HepG2 (cell line): ENCODE measurements around the gene COX18. TPM values are rescaled to one million over a fixed set of nuclear protein-coding genes. Genes with fewer than 3 reads are reported as not detected.
A peak's percentile ranks its signal among the peaks of the same experiment; 100 is the strongest.

ENCODE experiments used
- HNRNPK ChIP-seq: fragments of 200-400 bp; formaldehyde crosslinking; IDR thresholded peaks from 2 replicates; pipeline ENCODE4 v1.6.1; 2018; ENCODE audit warnings: low read length, low read depth, moderate library complexity, mild to moderate bottlenecking; ENCODE audit not compliant: poor library complexity, severe bottlenecking
- NFE2 ChIP-seq: sonication (generic); formaldehyde crosslinking; IDR thresholded peaks from 2 replicates; pipeline ENCODE4 v1.4.0; 2020; ENCODE audit warnings: missing genetic modification reagents
- RBFOX2 ChIP-seq: fragments of 200-400 bp; formaldehyde crosslinking; IDR thresholded peaks from 2 replicates; pipeline ENCODE4 v1.6.1; 2017; ENCODE audit warnings: low read depth, mild to moderate bottlenecking, low read length
- ZNF407 ChIP-seq: sonication (generic); formaldehyde crosslinking; IDR thresholded peaks from one replicate; pipeline ENCODE4 v1.5.1; 2020; ENCODE audit warnings: mild to moderate bottlenecking, missing genetic modification reagents; ENCODE audit errors: not compliant biosample characterization
- ZNF589 ChIP-seq: sonication (generic); formaldehyde crosslinking; conservative IDR thresholded peaks from 2 replicates; pipeline ENCODE4 v1.8.0; 2022; ENCODE audit warnings: mild to moderate bottlenecking, moderate library complexity, missing genetic modification reagents
- polyA plus RNA-seq, 8 experiments: library from polyadenylated mRNA; depleted of rRNA in 3 of 8; stranded (reverse) in 7 of 8; unstranded in 1 of 8; fragments of >200 nt; fragmentation: Illumina TruSeq in 4 of 8; extraction: Trizol in 4 of 8; gene quantifications; 2 replicates each; pipeline versions ENCODE4 v1.2.1 to v1.2.3, GENCODE V29; 2011 to 2016; ENCODE audit warnings: low read depth in 4 of 8, missing spikeins in 1 of 8, mixed read lengths in 1 of 8; ENCODE audit not compliant: insufficient read depth in 1 of 8
- total RNA-seq, 5 experiments: library from RNA; depleted of rRNA; stranded (reverse); fragments of >200 nt; fragmentation: Illumina TruSeq; extraction: Trizol; gene quantifications; 2 replicates each; pipeline ENCODE4 v1.2.3, GENCODE V29; 2016; ENCODE audit warnings: low read depth in 1 of 5
- TF ChIP-seq, protein P1 (sequence below): sonication (generic); formaldehyde crosslinking; IDR thresholded peaks from 2 replicates; pipeline ENCODE4 v1.4.0; 2020; ENCODE audit warnings: missing genetic modification reagents
- TF ChIP-seq, protein P2 (sequence below): sonication (generic); formaldehyde crosslinking; IDR thresholded peaks from 2 replicates; pipeline ENCODE4 v1.8.0; 2022; ENCODE audit warnings: missing genetic modification reagents, low read depth, mild to moderate bottlenecking, borderline replicate concordance
- TF ChIP-seq, protein P3 (sequence below): sonication (generic); formaldehyde crosslinking; IDR thresholded peaks from 2 replicates; pipeline ENCODE4 v1.4.0; 2020; ENCODE audit warnings: mild to moderate bottlenecking, low read depth, missing genetic modification reagents

Gene COX18
- total and polyA plus RNA-seq, 2 of the 13 experiments (the other 11 are each of a cell fraction or from before 2014, with no cell fraction given) = 8.7 to 21.3 TPM

DNA sequence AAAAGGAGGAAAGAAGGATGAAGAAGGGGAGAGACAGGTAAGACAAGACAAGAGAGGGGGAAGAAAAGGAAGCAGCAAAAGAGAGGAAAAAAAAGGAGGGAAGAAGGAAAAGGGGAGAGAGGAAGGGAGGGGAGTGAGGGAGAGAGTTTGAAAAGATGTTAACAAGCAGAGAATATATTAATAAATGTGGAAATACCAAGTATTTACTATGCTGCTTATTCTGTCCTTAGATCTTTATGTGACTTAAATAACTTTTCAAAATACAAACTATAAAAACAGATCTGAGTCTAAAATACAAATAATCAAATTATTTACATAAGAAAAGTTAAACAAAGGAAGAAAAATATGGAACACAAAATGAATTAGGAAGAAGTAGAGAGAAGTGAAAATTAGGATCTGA is 18.4 kb upstream of the COX18 start (continued):
- TF ChIP-seq, protein P1, sequence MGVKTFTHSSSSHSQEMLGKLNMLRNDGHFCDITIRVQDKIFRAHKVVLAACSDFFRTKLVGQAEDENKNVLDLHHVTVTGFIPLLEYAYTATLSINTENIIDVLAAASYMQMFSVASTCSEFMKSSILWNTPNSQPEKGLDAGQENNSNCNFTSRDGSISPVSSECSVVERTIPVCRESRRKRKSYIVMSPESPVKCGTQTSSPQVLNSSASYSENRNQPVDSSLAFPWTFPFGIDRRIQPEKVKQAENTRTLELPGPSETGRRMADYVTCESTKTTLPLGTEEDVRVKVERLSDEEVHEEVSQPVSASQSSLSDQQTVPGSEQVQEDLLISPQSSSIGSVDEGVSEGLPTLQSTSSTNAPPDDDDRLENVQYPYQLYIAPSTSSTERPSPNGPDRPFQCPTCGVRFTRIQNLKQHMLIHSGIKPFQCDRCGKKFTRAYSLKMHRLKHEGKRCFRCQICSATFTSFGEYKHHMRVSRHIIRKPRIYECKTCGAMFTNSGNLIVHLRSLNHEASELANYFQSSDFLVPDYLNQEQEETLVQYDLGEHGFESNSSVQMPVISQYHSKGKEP (CRISPR knock-in tag) = no peak
- no peak for TF ChIP-seq ZNF589
- TF ChIP-seq HNRNPK = peak; percentile 89
- TF ChIP-seq, protein P2, sequence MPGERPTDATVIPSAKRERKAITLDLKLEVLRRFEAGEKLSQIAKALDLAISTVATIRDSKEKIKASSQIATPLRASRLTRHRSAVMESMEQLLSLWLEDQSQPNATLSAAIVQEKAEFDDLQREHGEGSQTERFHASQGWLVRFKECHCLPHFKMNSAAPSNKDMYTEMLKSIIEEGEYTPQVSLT (CRISPR knock-in tag) = no peak
- TF ChIP-seq RBFOX2 = no peak
- TF ChIP-seq, protein P3, sequence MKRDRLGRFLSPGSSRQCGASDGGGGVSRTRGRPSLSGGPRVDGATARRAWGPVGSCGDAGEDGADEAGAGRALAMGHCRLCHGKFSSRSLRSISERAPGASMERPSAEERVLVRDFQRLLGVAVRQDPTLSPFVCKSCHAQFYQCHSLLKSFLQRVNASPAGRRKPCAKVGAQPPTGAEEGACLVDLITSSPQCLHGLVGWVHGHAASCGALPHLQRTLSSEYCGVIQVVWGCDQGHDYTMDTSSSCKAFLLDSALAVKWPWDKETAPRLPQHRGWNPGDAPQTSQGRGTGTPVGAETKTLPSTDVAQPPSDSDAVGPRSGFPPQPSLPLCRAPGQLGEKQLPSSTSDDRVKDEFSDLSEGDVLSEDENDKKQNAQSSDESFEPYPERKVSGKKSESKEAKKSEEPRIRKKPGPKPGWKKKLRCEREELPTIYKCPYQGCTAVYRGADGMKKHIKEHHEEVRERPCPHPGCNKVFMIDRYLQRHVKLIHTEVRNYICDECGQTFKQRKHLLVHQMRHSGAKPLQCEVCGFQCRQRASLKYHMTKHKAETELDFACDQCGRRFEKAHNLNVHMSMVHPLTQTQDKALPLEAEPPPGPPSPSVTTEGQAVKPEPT (CRISPR knock-in tag) = no peak
- TF ChIP-seq ZNF407 = no peak
- TF ChIP-seq NFE2 (CRISPR knock-in tag) = no peak
